HG03060 (cell line): ENCODE measurements around the gene IL17RA.
"Not testable (repeated sequence)": the region's sequence is repeated elsewhere in the genome, so short reads cannot be mapped to it uniquely, and the experiment has no call there.

ENCODE experiments used
- ATAC-seq: cut with Tn5 transposase; IDR thresholded peaks from one replicate; pipeline ENCODE4 v1.9.1; 2021; ENCODE audit warnings: low read depth, moderate number of reproducible peaks; ENCODE audit not compliant: unreplicated experiment

The IL17RA gene

GRCh38 chr22:17084554-17085276 is at the start of gene IL17RA:
Gene IL17RA, plus strand, starts transcription at chr22:17085000. Its CDS starts 92 bp downstream, at chr22:17085092.
- peak; percentile 50 for ATAC-seq

GRCh38 chr22:17035246-17035645 is 49.6 kb upstream of the IL17RA start:
- ATAC-seq = no peak

- ATAC-seq = not testable (repeated sequence)
These were observed 48.6 kb upstream of the IL17RA start for GRCh38 chr22:17035976-17036841.

DNA sequence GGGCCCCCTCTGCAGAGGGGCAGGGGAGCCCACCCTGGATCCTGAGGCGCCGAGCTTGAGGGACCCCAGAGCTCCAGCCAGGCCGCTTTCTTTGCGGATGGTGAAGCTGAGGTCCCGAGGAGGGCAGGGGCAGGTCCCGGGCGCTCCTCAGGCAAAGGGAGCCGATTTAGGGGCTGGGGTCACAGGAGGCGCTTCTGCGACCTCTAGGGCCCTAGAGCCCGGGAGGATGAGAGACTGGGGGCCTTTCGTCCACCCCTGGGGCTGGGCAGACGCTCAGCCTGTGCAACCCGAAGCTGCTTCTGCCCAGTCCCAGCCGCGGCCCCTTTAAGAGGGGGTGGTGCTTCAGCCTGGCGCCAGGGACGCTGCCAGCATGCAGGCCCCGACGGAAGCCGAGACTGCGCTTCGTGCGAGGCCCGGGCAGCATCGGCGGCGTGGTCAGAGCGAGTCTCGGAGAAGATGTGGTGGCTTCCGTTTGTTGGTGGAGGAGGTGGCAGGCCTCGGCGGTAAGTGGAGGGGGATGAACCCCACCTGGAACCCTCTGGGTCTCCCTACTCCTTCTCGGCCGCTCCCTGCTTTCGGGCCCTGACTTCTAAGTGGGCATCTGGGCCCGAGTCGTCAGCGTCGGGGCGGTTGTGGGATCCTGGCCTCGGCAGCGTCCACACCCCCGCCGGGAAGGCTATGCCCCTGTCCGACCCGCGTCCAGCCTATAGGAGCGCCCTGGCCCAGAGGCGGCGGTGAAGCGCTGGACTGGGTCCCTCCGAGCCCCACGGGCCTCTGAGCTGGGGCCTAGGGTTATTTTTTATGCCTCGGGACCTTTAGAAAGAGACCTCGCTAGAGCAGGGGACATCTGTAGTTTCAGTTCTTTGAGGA is 47.7 kb upstream of the IL17RA start:
- not testable (repeated sequence) for ATAC-seq

- no peak for ATAC-seq
These were observed 41.3 kb upstream of the IL17RA start for GRCh38 chr22:17043521-17043920.

DNA sequence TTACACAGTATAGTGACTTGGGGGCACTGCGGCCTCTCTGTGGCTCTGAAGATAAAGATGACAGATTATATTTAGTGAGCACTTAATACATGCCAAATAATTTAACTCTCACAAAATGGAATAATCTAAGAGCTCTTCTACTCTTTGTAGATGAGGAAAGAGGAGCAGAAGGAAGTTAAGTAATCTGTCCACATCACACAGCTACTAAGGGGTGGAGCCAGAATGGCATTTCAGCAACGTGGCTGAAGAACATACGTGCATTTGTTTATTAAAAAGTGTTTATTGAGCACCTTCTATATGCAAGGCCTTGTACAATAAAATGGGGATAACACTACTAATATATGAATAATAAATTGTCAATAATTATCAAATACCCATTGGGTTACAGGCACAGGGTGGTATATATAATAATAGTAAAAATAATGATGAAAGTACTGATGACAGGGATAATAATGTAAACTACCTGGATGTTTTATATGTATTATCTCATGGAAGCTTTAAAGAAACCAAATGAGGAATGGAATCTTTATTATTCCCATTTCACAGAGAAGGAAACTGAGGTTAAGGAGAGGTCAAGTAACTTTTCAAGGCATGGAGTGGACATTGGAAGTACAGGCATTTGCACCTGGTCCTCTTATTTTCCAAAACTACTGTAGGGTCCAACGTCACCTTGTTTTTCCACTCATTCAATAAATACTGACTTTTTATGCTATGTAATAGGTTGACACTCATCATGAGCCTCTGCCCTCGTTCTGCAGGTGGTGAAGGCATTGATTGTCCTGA is 38.0 kb upstream of the IL17RA start:
- ATAC-seq = no peak

GRCh38 chr22:17047656-17048055 is 37.1 kb upstream of the IL17RA start:
- no peak for ATAC-seq

DNA sequence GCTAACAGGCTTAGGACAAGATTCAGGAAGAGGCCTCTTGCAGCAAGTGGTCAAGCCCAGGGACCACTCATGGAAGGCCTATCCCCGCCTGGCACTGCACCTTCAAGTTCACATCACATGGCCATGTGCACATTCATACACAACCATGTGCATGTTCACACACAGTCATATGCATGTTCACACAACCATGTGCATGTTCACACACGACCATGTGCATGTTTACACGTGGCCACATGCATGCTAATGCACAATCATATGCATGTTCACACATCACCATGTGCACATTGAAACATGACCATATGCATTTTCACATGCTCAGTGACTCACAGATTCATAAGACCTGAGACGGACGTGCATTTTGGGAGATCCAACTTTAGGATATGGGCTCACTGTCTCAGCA is 28.7 kb upstream of the IL17RA start:
- no peak for ATAC-seq

DNA sequence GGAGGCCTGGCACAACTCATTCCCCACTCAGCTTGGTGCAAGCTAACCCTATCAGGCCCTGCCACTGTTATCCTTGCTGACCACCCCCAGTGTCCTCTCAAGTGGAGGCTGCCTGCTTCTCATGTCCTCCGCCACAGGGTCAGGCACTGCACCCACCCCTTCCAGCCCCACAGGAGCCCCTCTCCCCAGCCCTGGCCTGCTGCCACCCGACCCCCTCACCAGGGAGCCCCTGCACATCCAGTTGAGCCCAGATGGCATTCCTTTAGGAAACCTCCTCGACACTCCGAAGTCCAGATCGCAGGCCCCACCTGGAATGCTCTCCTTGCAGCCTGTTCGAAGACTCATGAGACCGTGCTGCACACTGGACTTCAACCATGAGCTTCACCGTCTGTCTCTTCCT is 28.0 kb upstream of the IL17RA start:
- ATAC-seq = no peak

- no peak for ATAC-seq
These were observed 26.6 kb upstream of the IL17RA start for GRCh38 chr22:17057959-17058814.

DNA sequence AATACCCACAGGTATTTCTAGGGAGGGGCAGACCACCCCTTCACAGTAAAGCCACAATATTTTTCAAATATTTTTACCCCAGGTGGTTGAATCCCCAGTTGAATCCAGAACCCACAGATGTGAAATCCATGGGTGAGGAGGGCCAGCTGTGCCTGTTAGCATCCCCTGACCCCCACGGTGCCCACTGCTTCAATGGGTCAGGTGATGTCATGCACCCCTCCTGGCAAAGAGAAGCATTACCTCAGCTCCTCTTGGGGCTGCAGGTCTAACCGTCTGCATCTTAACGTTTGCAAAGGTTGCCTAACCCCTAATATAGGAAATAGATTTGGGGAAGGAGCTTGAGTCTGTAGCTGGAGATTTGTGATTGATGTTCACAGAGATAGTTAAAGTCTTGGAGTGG is 24.7 kb upstream of the IL17RA start:
- ATAC-seq = no peak

DNA sequence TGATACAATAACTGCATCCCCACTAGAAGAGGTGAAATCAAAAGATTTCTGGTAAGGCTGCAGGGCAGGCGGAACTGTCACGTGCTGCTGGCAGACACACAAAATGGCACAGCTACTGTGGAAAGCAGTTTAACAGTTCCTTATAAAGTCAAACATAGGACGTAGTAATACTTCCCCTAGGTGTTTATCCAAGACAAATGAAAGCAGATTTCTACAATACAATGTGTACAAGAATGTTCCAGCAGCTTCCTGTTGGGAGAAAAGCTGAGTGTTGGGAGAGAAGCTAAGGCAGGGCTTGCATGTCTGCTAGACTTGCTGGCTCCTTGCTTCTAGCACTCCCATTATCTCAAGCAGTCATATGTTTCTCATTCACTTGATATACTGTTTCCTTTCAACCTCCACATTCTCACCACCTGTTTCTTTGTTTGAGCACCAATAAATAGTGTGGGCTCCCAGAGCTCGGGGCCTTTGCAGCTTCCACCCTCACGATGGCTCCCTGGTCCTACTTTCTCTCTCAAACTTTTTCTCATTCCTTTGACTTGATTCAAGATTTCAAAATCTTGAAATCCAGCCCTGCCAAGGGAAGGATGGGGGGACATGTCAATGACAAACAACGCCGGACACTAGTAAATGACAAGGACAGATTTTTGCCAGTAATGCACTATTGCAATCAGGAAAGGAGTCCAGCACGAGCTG is 21.2 kb upstream of the IL17RA start:
- ATAC-seq = no peak

GRCh38 chr22:17064498-17065100 is 20.2 kb upstream of the IL17RA start:
- ATAC-seq = no peak

DNA sequence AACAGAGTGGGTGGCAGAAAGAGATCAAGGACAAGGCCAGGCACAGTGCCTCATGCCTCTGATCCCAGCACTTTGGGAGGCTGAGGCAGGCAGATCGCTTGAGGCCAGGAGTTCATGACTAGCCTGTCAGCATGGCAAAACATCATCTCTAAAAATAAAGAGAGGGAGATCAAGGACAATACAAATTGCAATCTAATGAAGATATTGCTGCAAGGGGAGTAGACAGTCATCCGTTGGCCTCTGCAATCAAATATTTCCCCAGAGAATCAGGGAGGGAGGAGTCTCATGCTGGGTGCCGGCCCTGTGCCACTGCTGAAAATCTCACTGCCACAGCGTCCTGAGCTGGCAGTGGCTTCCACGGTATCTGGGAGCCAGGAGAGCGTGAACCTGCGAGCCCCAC is 19.4 kb upstream of the IL17RA start:
- no peak for ATAC-seq

GRCh38 chr22:17072877-17073276 is 11.9 kb upstream of the IL17RA start:
- ATAC-seq = no peak

DNA sequence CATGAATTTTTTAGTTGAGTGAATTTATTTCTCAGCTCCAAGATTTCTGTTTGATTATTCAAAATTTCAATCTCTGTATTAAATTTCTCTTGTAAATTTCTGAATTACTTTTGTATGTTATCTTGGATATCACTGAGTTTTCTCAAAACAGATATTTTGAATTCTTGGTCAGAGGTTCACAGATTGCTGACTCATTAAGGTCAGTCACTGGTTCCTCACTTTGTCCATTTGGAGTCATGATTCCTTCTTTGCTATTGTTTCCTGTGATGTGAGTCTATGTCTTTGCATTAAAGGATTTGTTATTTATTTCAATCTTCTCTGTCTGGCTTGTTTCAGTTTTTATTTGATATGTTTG is 10.2 kb upstream of the IL17RA start:
- no peak for ATAC-seq

GRCh38 chr22:17077255-17077654 is 7.5 kb upstream of the IL17RA start:
- no peak for ATAC-seq

DNA sequence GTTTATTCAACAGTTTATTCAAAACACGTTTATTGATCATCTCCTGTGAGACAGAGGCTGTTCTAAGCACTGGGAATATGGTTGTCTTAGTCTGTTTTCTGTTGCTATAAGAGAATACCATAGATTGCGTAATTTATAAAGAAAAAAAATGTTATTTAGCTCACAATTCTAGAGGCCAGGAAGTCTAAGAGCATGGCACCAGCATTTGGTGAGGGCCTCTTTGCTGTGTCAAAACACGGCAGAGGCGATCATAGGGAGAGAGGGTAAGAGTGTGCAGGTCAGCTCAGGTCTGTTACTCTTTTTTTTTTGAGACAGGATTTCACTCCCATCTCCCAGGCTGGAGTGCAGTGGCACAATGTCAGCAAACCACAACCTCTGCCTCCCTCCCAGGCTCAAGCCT is 5.2 kb upstream of the IL17RA start:
- ATAC-seq = no peak
